BLaER1 (cell line): ENCODE data around the gene LRRC73.
"Not testable (repeated sequence)": the region's sequence is repeated elsewhere in the genome, so short reads cannot be mapped to it uniquely, and the experiment has no call there.

Source experiments
- H3K27ac ChIP-seq: shearing (Covaris generic); formaldehyde crosslinking; 2 replicates; pipeline ENCODE4 v1.8.1; 2022
- H3K27me3 ChIP-seq: shearing (Covaris generic); formaldehyde crosslinking; 2 replicates; pipeline ENCODE4 v1.8.1; 2022
- H3K36me3 ChIP-seq: shearing (Covaris generic); formaldehyde crosslinking; 2 replicates; pipeline ENCODE4 v1.8.1; 2022
- H3K4me1 ChIP-seq: shearing (Covaris generic); formaldehyde crosslinking; 2 replicates; pipeline ENCODE4 v1.8.1; 2022
- H3K4me2 ChIP-seq: shearing (Covaris generic); formaldehyde crosslinking; 2 replicates; pipeline ENCODE4 v1.8.1; 2022
- H3K4me3 ChIP-seq: shearing (Covaris generic); formaldehyde crosslinking; 2 replicates; pipeline ENCODE4 v1.8.1; 2022
- H3K9ac ChIP-seq: shearing (Covaris generic); formaldehyde crosslinking; 2 replicates; pipeline ENCODE4 v1.8.1; 2022
- H3K9me3 ChIP-seq: shearing (Covaris generic); formaldehyde crosslinking; 2 replicates; pipeline ENCODE4 v1.8.1; 2022
- H4K20me1 ChIP-seq: shearing (Covaris generic); formaldehyde crosslinking; 2 replicates; pipeline ENCODE4 v1.8.1; 2022
- Cebpa-rat ChIP-seq: shearing (Covaris generic); IDR thresholded peaks from 2 replicates; pipeline ENCODE4 v1.8.1; 2022

LRRC73 gene

GRCh38 chr6:43502666-43503065 lies 7.5 kb downstream of the LRRC73 start:
- Histone ChIP-seq H4K20me1 (peaks cover 56% of the 10 kb centered on the region), H3K27ac (no peak overlapping the region), H3K36me3 (peaks cover 87% of the 10 kb centered on the region), H3K4me1 (peaks cover 16% of the 10 kb centered on the region; the same call in 1 of the 2 replicates), H3K4me2 (no peak overlapping the region), H3K27me3 (peaks cover 8% of the 10 kb centered on the region), H3K4me3 (no peak overlapping the region), H3K9ac (peak overlapping the region; percentile 7; the same call in 1 of the 2 replicates), H3K9me3 (no peaks in the 10 kb centered on the region)
- no peak for TF ChIP-seq Cebpa-rat

- Histone ChIP-seq H3K4me2 (no peak overlapping the region), H4K20me1 (peaks cover 59% of the 10 kb centered on the region), H3K4me3 (no peak overlapping the region), H3K9ac (0 out of 2 replicates have a peak overlapping the region, but pooled peaks have one; percentile 29), H3K27me3 (no peaks in the 10 kb centered on the region), H3K27ac (no peak overlapping the region), H3K36me3 (peaks cover 97% of the 10 kb centered on the region), H3K9me3 (no peaks in the 10 kb centered on the region), H3K4me1 (peaks cover 13% of the 10 kb centered on the region)
- TF ChIP-seq Cebpa-rat, result no peak
Observed at GRCh38 chr6:43500921-43501320, 9.2 kb downstream of the LRRC73 start.

DNA sequence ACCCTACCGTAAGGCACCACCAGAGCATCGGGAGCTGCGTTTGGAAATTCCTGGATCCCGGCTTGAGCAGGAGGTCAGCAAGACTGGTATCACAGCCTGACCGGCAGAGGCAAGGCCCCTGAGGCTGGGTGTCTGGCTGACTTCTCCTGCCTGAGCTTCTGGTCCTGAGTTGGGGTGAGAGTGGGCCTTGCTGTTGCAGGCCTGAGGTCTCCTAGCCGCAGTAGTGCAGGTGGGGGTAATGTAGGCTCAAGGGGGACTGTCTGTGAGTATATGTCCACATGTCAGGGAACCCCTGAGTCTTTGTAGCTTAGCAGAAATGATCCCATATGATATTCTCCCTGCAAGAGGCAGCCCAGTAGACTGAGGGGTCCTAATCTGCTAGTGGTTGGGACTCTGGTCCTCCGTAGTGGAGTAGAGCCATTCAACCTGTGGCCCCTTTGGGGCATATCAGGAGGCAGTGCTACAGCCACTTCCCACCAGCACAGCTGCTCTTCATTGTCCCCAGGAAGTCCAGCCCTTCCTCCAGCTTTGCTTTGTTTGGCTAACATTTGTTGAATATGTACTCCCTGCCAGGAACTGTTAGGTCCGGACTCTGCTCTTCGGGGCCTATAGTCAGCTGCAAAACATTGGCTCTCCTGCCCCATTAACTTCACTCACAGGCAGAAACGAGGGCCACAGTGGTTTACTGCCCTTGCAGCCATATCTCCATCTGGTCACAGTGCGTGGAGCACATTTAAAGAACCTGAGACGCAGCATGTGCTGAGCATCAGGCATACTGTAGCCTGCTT lies 10.9 kb downstream of the LRRC73 start:
- Histone ChIP-seq H3K27ac (no peak overlapping the region), H3K4me3 (no peak overlapping the region), H3K36me3 (peaks cover 91% of the 10 kb centered on the region), H3K9me3 (no peaks in the 10 kb centered on the region), H4K20me1 (peaks cover 69% of the 10 kb centered on the region), H3K9ac (no peak overlapping the region), H3K4me1 (peaks cover 24% of the 10 kb centered on the region), H3K27me3 (no peaks in the 10 kb centered on the region), H3K4me2 (no peak overlapping the region)
- TF ChIP-seq Cebpa-rat, result no peak

GRCh38 chr6:43498291-43498690 lies 11.9 kb downstream of the LRRC73 start:
- not testable (repeated sequence) for H3K4me3 ChIP-seq, H3K27me3 ChIP-seq, H3K4me2 ChIP-seq, H3K9ac ChIP-seq, H3K9me3 ChIP-seq, H3K27ac ChIP-seq
- H3K4me1 ChIP-seq, result peaks cover 24% of the 10 kb centered on the region
- H4K20me1 ChIP-seq, result peaks cover 74% of the 10 kb centered on the region
- peaks cover 91% of the 10 kb centered on the region for H3K36me3 ChIP-seq

DNA sequence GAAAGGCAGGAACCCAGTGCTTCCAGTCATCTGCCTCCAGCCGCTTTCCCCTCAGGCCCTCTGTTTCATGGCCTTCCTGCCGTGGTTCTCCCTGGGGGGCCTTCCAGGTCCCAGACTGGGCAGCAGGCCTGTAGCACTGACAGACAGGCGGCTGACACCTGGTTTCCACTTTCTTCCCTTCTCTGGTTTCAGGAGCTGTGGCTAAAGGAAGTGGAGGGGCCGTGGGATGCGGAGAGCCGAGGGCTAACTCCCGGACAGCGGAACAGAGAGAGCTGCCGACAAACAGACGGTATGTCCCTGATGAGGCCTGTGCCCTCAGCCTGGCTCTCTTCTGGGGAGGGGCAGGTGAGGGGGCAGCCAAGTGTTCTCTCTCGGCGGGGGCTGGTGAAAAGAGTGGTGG lies 12.5 kb downstream of the LRRC73 start:
- H3K4me2 ChIP-seq, result no peak overlapping the region
- TF ChIP-seq Cebpa-rat, result no peak
- H4K20me1 ChIP-seq, result peaks cover 74% of the 10 kb centered on the region
- H3K27ac ChIP-seq, result no peak overlapping the region
- no peak overlapping the region for H3K9ac ChIP-seq
- no peak overlapping the region for H3K4me3 ChIP-seq
- peaks cover 24% of the 10 kb centered on the region for H3K4me1 ChIP-seq
- H3K36me3 ChIP-seq, result peaks cover 91% of the 10 kb centered on the region
- no peaks in the 10 kb centered on the region for H3K27me3 ChIP-seq
- H3K9me3 ChIP-seq, result no peaks in the 10 kb centered on the region

- Histone ChIP-seq H4K20me1 (peaks cover 74% of the 10 kb centered on the region), H3K4me2 (no peak overlapping the region)
Observed at GRCh38 chr6:43497129-43497396, 13.1 kb downstream of the LRRC73 start.

GRCh38 chr6:43496370-43497128 lies 13.6 kb downstream of the LRRC73 start:
- H3K4me2 ChIP-seq, result no peak overlapping the region; the same call in 1 of the 2 replicates
- no peak for TF ChIP-seq Cebpa-rat
- no peak overlapping the region; the same call in 1 of the 2 replicates for H3K27ac ChIP-seq
- no peaks in the 10 kb centered on the region for H3K27me3 ChIP-seq
- peak overlapping the region; percentile 48; the same call in 1 of the 2 replicates for H3K9ac ChIP-seq
- peaks cover 79% of the 10 kb centered on the region for H4K20me1 ChIP-seq
- no peaks in the 10 kb centered on the region for H3K9me3 ChIP-seq
- peaks cover 24% of the 10 kb centered on the region for H3K4me1 ChIP-seq
- peaks cover 91% of the 10 kb centered on the region for H3K36me3 ChIP-seq
- H3K4me3 ChIP-seq, result no peak overlapping the region

More at GRCh38 chr6:43497129-43497396, 13.1 kb downstream of the LRRC73 start:
- no peak overlapping the region for H3K9ac ChIP-seq
- TF ChIP-seq Cebpa-rat, result no peak
- no peaks in the 10 kb centered on the region for H3K9me3 ChIP-seq
- peaks cover 24% of the 10 kb centered on the region for H3K4me1 ChIP-seq
- peaks cover 91% of the 10 kb centered on the region for H3K36me3 ChIP-seq
- H3K27ac ChIP-seq, result no peak overlapping the region; the same call in 1 of the 2 replicates
- H3K4me3 ChIP-seq, result no peak overlapping the region
- H3K27me3 ChIP-seq, result no peaks in the 10 kb centered on the region

GRCh38 chr6:43495409-43495941 lies 14.7 kb downstream of the LRRC73 start:
- Histone ChIP-seq H4K20me1 (peaks cover 72% of the 10 kb centered on the region), H3K36me3 (peaks cover 80% of the 10 kb centered on the region), H3K4me3 (no peak overlapping the region), H3K9me3 (no peaks in the 10 kb centered on the region), H3K27ac (peak overlapping the region; percentile 34; the same call in 1 of the 2 replicates), H3K9ac (peak overlapping the region; percentile 48; the same call in 1 of the 2 replicates), H3K4me1 (peaks cover 24% of the 10 kb centered on the region), H3K27me3 (no peaks in the 10 kb centered on the region), H3K4me2 (peak overlapping the region; percentile 46)
- no peak for TF ChIP-seq Cebpa-rat

- Histone ChIP-seq H3K9me3 (no peaks in the 10 kb centered on the region), H3K27me3 (no peaks in the 10 kb centered on the region), H3K9ac (0 out of 2 replicates have a peak overlapping the region, but pooled peaks have one; percentile 48), H3K4me3 (no peak overlapping the region), H4K20me1 (peaks cover 72% of the 10 kb centered on the region), H3K27ac (peak overlapping the region; percentile 34; the same call in 1 of the 2 replicates), H3K4me1 (peaks cover 24% of the 10 kb centered on the region), H3K36me3 (peaks cover 73% of the 10 kb centered on the region), H3K4me2 (peak overlapping the region; percentile 46)
- no peak for TF ChIP-seq Cebpa-rat
Observed at GRCh38 chr6:43494766-43495165, 15.4 kb downstream of the LRRC73 start.

DNA sequence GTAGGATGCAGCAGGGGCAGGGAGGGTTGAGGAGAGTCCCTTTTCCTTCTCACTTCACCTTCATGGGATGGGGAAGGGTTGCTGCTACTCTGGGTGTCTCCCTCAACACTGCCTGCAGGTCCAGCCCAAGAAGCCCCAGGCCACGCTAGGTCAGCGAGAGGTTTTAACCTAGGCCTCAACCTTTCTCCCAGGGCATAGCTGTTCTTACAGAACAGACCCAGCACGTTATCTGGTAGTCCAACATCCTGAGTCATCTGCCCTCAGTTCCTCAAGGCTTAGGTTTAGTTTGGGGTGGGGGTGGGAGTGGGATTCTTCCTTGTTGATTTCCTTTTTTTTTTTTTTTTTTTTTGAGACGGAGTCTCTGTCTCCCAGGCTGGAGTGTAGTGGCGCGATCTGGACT lies 15.8 kb downstream of the LRRC73 start:
- no peaks in the 10 kb centered on the region for H3K9me3 ChIP-seq
- peaks cover 69% of the 10 kb centered on the region for H3K36me3 ChIP-seq
- H3K27ac ChIP-seq, result no peak overlapping the region
- no peaks in the 10 kb centered on the region for H3K27me3 ChIP-seq
- no peak overlapping the region for H3K9ac ChIP-seq
- no peak overlapping the region for H3K4me2 ChIP-seq
- no peak overlapping the region for H3K4me3 ChIP-seq
- no peak for TF ChIP-seq Cebpa-rat
- H3K4me1 ChIP-seq, result peaks cover 24% of the 10 kb centered on the region
- H4K20me1 ChIP-seq, result peaks cover 70% of the 10 kb centered on the region
